Spleen (tissue), 11 donors: ENCODE data around the gene GRIN1. TPM values are rescaled to one million over a fixed set of nuclear protein-coding genes. Genes with fewer than 3 reads are reported as not detected.

Experiments
- DNase-seq: peaks from one replicate; pipeline ENCODE4 v3.0.0-alpha.2; 2020
- H3K27ac ChIP-seq, 8 donors: fragments of 200-600 bp; sonication (generic) in 7 of 8; 1 replicate in 4 of 8; 2 replicates in 4 of 8; pipeline versions ENCODE4 v1.5.0 to v1.8.0; 2016 to 2021; ENCODE audit warnings: inconsistent platforms in 4 of 8, mild to moderate bottlenecking in 4 of 8, moderate library complexity in 1 of 8
- H3K27me3 ChIP-seq, 7 donors: fragments of 200-600 bp; sonication (generic) in 6 of 7; replicated peaks in 1 of 7; 1 replicate in 4 of 7; 2 replicates in 3 of 7; pipeline versions ENCODE4 v1.5.0 to v1.8.0; 2016 to 2021; ENCODE audit warnings: inconsistent platforms in 3 of 7, mild to moderate bottlenecking in 1 of 7
- H3K36me3 ChIP-seq, 6 donors: fragments of 200-600 bp; sonication (generic) in 5 of 6; 1 replicate in 4 of 6; 2 replicates in 2 of 6; pipeline versions ENCODE4 v1.5.0 to v1.8.0; 2016 to 2021; ENCODE audit warnings: inconsistent platforms in 2 of 6
- H3K4me1 ChIP-seq, 6 donors: fragments of 200-600 bp; sonication (generic) in 5 of 6; 1 replicate in 3 of 6; 2 replicates in 3 of 6; pipeline versions ENCODE4 v1.5.0 to v1.8.0; 2016 to 2021; ENCODE audit warnings: inconsistent platforms in 3 of 6
- H3K4me3 ChIP-seq, 8 donors: fragments of 200-600 bp; sonication (generic) in 7 of 8; 1 replicate in 4 of 8; 2 replicates in 4 of 8; pipeline versions ENCODE4 v1.5.0 to v1.8.0; 2016 to 2021; ENCODE audit warnings: inconsistent platforms in 4 of 8, mild to moderate bottlenecking in 4 of 8, moderate library complexity in 2 of 8
- H3K9me3 ChIP-seq, 8 donors: fragments of 200-600 bp; sonication (generic) in 7 of 8; 1 replicate in 4 of 8; 2 replicates in 4 of 8; pipeline versions ENCODE4 v1.5.0 to v1.8.0; 2016 to 2021; ENCODE audit warnings: inconsistent platforms in 4 of 8
- POLR2A ChIP-seq, 3 donors: fragments of 450-650 bp; IDR thresholded peaks; one replicate each; pipeline ENCODE4 v1.5.1; 2017; ENCODE audit warnings: antibody characterized with exemption in 3 of 3, mild to moderate bottlenecking in 1 of 3
- POLR2AphosphoS5 ChIP-seq, 3 donors: sonication (generic); formaldehyde crosslinking; IDR thresholded peaks; one replicate each; pipeline ENCODE4 v1.5.1; 2017; ENCODE audit warnings: antibody characterized with exemption in 3 of 3
- WGBS, 5 donors: extraction: QIAGEN DNeasy Blood & Tissue Kit in 3 of 5; methylation state at CpG; one replicate each; pipeline versions ENCODE4 v1.1.5 to v1.1.7; 2013 to 2018; 5-methylcytosine and 5-hydroxymethylcytosine counted together
- intact Hi-C: fragments of 100-400 bp; cut with DNase I; formaldehyde crosslinking; loops from one replicate; pipeline ENCODE4 v1.15.0; 2023; ENCODE audit warnings: low total_unique reads
- polyA plus RNA-seq, 3 donors: library from polyadenylated mRNA; stranded (reverse); fragments of 200-250 nt; gene quantifications; one replicate each; pipeline ENCODE4 v1.2.1, GENCODE V29; 2013
- total RNA-seq, 7 donors: library from RNA; depleted of rRNA in 3 of 7; stranded (reverse); fragments of >200 nt in 3 of 7; fragmentation: NEBNext Ultra II Directional in 4 of 7; extraction: Animal tissue kit (Norgen Biotek cat#: 25700) in 4 of 7; gene quantifications; one replicate each; pipeline versions ENCODE4 v1.1.0 to v1.2.1, GENCODE V29; 2016 to 2021
- TF ChIP-seq, protein P1 (sequence below), 11 experiments: fragments of 200-600 bp in 7 of 11; fragments of 450-650 bp in 4 of 11; sonication (generic) in 4 of 11; IDR thresholded peaks in 8 of 11; conservative IDR thresholded peaks in 3 of 11; 1 replicate in 7 of 11; 2 replicates in 4 of 11; pipeline versions ENCODE4 v1.4.0 to v1.8.0; 2016 to 2021; ENCODE audit warnings: antibody characterized with exemption in 11 of 11, inconsistent platforms in 4 of 11, mild to moderate bottlenecking in 1 of 11
- donor health status: healthy with polysubstance abuse.
- donor health status: DM: no; HTN: no; CAD: no; lungs with moderate emphysema.
- donor health status: DM: no; HTN: no; CAD: no.
- donor health status: Bipolar disorder and iron deficiency.
- donor health status: healthy.
- donor health status: DM: no; HTN: no; CAD: no.
- donor health status: DM: yes; HTN: yes; CAD: no.

Gene GRIN1
- total and polyA plus RNA-seq, 10 donors = 0.03 to 0.70 (median 0.05) TPM; not detected in 6

DNA sequence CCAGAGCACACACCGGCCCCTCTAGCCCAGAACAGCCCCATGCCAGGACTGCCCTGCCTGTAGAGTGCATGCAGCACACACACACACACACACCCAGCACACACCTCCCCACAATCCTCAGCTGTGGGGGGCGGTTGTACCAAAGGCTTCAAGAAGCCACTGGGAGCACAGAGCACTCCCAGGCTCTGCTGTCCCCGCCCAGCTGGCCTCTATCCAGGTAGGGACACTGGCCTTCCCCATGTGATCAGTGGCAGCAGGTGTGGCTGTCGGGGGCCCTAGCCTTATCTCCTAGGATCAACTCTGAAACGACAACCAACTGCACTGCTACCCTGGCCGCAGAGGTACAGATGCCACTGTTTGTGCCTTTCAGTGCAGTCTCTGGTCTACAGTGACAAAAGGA, 47.4 kb downstream of the GRIN1 start:
- Histone ChIP-seq H3K27ac (no peak overlapping the region), H3K9me3 (no peaks in the 10 kb centered on the region), H3K4me3 (peak overlapping the region in 2 of 8 donors; percentile 95 to 96), H3K27me3 (no peaks in the 10 kb centered on the region), H3K36me3 (peaks cover 0 to 81% (median 58%) of the 10 kb centered on the region in 6 donors), H3K4me1 (peaks cover 29 to 64% (median 51%) of the 10 kb centered on the region in 6 donors)
- intact Hi-C loops = no loop called here
- no peak for DNase-seq
- 74 to 91% (median 90%) methylated on average over 5 to 6 of the region's 6 CpGs for WGBS, 5 donors
- TF ChIP-seq, protein P1, sequence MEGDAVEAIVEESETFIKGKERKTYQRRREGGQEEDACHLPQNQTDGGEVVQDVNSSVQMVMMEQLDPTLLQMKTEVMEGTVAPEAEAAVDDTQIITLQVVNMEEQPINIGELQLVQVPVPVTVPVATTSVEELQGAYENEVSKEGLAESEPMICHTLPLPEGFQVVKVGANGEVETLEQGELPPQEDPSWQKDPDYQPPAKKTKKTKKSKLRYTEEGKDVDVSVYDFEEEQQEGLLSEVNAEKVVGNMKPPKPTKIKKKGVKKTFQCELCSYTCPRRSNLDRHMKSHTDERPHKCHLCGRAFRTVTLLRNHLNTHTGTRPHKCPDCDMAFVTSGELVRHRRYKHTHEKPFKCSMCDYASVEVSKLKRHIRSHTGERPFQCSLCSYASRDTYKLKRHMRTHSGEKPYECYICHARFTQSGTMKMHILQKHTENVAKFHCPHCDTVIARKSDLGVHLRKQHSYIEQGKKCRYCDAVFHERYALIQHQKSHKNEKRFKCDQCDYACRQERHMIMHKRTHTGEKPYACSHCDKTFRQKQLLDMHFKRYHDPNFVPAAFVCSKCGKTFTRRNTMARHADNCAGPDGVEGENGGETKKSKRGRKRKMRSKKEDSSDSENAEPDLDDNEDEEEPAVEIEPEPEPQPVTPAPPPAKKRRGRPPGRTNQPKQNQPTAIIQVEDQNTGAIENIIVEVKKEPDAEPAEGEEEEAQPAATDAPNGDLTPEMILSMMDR (IDR thresholded peaks at IDR 0.05 in 8 of 11, conservative IDR thresholded peaks at IDR 0.05 in 3 of 11) = no peak
- TF ChIP-seq POLR2A (IDR thresholded peaks at IDR 0.05) (no peak), POLR2AphosphoS5 (IDR thresholded peaks at IDR 0.05) (no peak)

DNA sequence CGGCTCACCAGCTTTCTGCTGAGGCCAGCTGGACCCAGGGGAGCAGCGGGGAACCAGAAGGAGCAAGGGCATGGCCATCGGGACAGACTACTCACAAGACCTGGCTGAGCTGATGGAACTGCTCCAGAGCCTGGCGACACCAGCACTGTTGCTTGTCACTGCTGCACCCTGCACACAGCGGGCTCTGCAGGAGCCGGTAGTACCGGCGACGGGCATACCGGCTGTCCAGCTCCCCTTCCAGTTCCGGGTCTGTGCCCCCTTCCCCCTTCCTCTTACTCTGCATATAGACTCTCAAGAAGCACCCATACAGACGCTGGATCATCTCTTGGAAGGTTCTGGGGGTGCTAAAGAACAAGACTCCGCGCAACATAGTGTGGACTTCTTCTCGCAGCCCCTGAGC, 48.4 kb downstream of the GRIN1 start:
- TF ChIP-seq POLR2A (IDR thresholded peaks at IDR 0.05) = no peak
- TF ChIP-seq POLR2AphosphoS5 (IDR thresholded peaks at IDR 0.05) = no peak
- TF ChIP-seq, protein P1 (IDR thresholded peaks at IDR 0.05 in 8 of 11, conservative IDR thresholded peaks at IDR 0.05 in 3 of 11) = no peak
- H3K36me3 ChIP-seq = peaks cover 0 to 81% (median 48%) of the 10 kb centered on the region in 6 donors
- WGBS, 5 donors = 84 to 89% (median 86%) methylated on average over 14 to 15 of the region's 15 CpGs
- H3K27ac ChIP-seq = peak overlapping the region in 2 of 8 donors; percentile 98 to 99
- peaks cover 29 to 66% (median 51%) of the 10 kb centered on the region in 6 donors for H3K4me1 ChIP-seq
- no peak for DNase-seq
- intact Hi-C loops = no loop called here
- peak overlapping the region; percentile 75 to 100 (median 96) for H3K4me3 ChIP-seq
- H3K9me3 ChIP-seq = no peaks in the 10 kb centered on the region
- no peaks in the 10 kb centered on the region for H3K27me3 ChIP-seq

DNA sequence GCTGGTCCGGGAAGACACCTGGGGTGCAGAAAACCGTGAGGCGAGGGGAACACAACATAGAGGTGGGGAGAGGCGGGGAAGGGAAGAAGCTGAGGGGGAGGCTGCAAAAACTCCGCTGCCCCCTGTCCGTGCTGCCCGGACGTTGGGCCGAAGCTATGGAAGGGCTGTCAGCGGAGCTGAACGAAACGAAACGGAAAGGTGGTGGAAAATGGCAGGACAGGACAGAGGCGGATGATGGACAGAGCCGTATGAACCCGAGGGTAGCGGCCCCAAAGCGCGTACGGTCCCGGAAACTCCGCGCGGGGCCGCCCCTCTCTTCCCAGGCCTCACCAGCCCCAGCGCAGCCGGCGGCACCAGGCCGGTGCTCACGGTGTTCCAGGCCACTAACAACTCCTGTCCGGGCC, 49.1 kb downstream of the GRIN1 start:
- H3K27ac ChIP-seq = peak overlapping the region; percentile 94 to 99 (median 98)
- peak; percentile 85 for DNase-seq
- no peaks in the 10 kb centered on the region for H3K27me3 ChIP-seq
- intact Hi-C loops = no loop called here
- peaks cover 0 to 75% (median 41%) of the 10 kb centered on the region in 6 donors for H3K36me3 ChIP-seq
- H3K4me3 ChIP-seq = peak overlapping the region; percentile 75 to 100 (median 96)
- no peaks in the 10 kb centered on the region for H3K9me3 ChIP-seq
- peaks cover 29 to 66% (median 51%) of the 10 kb centered on the region in 6 donors for H3K4me1 ChIP-seq
- 0 to 1% (median 0%) methylated on average over 25 to 31 of the region's 31 CpGs for WGBS, 5 donors
- TF ChIP-seq POLR2A (IDR thresholded peaks at IDR 0.05) = no peak
- TF ChIP-seq, protein P1 (IDR thresholded peaks at IDR 0.05 in 8 of 11, conservative IDR thresholded peaks at IDR 0.05 in 3 of 11) = no peak
- TF ChIP-seq POLR2AphosphoS5 (IDR thresholded peaks at IDR 0.05) = no peak

DNA sequence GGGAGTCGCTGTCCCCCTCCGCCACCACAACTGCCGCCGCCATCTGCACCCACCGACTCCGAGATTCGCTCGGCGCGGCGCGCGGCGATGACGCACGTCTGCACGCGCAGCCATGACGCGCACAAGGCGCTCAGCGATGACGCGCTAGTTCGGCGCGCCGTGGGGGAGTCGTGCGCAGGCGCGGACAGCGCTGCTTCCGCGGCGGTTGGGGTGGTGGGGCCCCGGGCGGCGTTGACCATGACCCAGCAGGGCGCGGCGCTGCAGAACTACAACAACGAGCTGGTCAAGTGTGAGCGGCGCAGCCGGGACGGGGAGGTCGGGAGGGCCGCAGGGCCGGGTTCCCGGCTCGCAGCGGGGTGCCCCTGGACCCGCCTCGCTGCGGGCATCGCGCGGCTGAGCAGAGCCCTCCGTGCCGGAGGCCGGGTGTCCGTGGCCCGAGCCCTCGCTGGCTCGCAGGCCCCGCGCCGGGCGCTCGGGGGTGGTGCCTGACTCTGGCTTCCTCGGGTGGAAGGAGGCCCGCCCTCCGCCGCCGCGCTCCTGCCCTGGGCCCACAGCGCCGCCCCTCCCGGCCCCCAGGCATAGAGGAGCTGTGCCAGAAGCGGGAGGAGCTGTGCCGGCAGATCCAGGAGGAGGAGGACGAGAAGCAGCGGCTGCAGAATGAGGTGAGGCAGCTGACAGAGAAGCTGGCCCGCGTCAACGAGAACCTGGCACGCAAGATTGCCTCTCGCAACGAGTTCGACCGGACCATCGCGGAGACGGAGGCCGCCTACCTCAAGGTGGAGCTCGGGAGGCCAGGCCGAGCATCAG, 49.7 kb downstream of the GRIN1 start, which contains the start of the genes ANAPC2 and SSNA1:
Gene ANAPC2, minus strand, starts transcription at position 71 of the 807 bp plus-strand sequence. Its CDS starts 28 bp downstream, at position 43.
Gene SSNA1, plus strand, starts transcription at position 187 of the 807 bp plus-strand sequence. Its CDS starts 51 bp downstream, at position 238.
- 0 to 1% (median 0%) methylated on average over 27 to 98 of the region's 98 CpGs for WGBS, 5 donors

More for the DNA sequence above, 49.7 kb downstream of the GRIN1 start, which contains the start of the genes ANAPC2 and SSNA1:
- Histone ChIP-seq H3K4me3 (peak within 1 kb of the TSS; percentile 75 to 100 (median 96)), H3K27ac (peak within 1 kb of the TSS; percentile 94 to 99 (median 98)), H3K9me3 (no peaks in the 10 kb centered on the region), H3K4me1 (peaks cover 29 to 66% (median 51%) of the 10 kb centered on the region in 6 donors), H3K27me3 (no peaks in the 10 kb centered on the region), H3K36me3 (peaks cover 0 to 69% (median 35%) of the 10 kb centered on the region in 6 donors)
- TF ChIP-seq POLR2A (IDR thresholded peaks at IDR 0.05) = peak; percentile 77 to 94 (median 81)
- TF ChIP-seq, protein P1 (IDR thresholded peaks at IDR 0.05 in 8 of 11, conservative IDR thresholded peaks at IDR 0.05 in 3 of 11) = peak in 7 of 11 experiments; percentile 10 to 31 (median 20)
- TF ChIP-seq POLR2AphosphoS5 (IDR thresholded peaks at IDR 0.05) = peak; percentile 98 to 99 (median 99)
- intact Hi-C loops = no loop called here
- peak; percentile 97 for DNase-seq
